HG03575 (cell line): ENCODE measurements around the gene GAL3ST1.
"Not testable (repeated sequence)": the region's sequence is repeated elsewhere in the genome, so short reads cannot be mapped to it uniquely, and the experiment has no call there.

Experiments used
- ATAC-seq: cut with Tn5 transposase; IDR thresholded peaks from one replicate; pipeline ENCODE4 v1.9.1; 2021; ENCODE audit not compliant: unreplicated experiment, insufficient number of reproducible peaks, low FRiP score; ENCODE audit errors: extremely low read depth

The GAL3ST1 gene

DNA sequence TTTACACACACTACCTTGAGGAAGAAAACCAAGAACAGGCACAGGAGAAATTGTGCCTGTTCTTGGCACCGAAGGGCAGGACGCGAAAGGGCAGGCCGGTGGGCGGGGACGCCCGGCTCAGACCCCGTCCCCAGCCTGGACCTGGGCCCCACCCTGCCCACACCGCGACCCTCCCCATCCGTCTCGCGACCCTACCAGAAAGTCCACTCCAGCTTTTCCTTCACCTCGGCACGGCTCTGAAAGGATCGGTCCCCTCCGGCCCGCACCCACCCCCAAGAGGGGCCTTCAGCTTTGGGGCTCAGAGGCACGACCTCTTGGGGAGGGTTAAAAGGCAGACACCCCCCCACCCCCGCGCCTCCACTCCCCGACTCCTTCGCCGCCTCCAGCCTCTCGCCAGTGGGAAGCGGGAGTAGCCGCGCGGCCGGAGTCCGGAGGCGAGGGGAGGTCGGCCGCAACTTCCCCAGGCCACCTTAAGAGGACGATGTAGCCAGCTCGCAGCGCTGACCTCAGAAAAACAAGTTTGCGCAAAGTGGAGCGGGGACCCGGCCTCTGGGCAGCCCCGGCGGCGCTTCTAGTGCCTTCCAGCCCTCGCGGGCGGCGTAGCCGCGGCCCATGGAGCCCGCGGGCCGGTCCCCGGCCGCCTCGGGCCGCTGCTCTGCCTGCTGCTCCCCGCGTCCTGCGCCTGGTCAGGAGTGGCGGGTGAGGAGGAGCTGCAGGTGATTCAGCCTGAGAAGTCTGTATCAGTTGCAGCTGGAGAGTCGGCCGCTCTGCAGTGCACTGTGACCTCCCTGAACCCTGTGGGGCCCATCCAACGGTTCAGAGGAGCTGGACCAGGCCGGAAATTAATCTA lies 32.3 kb downstream of the GAL3ST1 start:
- ATAC-seq = no peak

DNA sequence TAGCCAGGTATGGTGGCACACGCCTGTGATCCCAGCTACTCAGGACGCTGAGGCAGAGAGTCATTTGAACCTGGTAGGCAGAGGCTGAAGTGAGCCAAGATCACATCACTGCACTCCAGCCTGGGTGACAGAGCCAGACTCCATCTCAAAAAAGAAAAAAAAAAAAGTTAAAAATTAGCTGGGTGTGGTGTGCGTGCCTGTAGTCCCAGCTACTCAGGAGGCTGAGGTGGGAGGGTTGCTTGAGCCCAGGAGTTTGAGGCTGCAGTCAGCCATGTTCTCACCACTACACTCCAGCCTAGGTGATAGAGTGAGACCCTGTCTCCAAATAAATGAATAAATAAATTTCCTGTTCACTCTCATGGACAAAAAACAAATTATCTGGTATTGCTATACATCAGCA lies 33.0 kb downstream of the GAL3ST1 start:
- not testable (repeated sequence) for ATAC-seq

DNA sequence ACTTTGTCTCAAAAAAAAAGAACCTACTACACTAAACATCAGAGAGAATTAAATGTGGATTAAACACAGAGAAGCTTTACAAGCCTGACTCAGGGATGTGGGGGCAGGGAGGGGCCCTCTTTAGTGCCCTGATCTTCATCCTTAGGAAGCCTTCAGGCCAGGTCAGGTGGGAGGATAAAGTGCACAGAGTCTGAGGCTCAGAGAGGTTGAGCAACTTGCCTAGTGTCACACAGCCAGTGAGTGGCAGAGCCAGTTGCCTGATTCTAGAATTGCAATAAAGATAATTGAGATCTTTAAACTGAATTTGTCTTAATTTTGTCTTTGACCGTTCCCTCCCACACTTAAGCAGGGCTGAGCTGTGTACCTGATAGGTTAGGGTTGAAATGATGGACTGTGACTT lies 35.1 kb downstream of the GAL3ST1 start:
- ATAC-seq = no peak

GRCh38 chr22:30538280-30538679 lies 36.2 kb downstream of the GAL3ST1 start:
- no peak for ATAC-seq

DNA sequence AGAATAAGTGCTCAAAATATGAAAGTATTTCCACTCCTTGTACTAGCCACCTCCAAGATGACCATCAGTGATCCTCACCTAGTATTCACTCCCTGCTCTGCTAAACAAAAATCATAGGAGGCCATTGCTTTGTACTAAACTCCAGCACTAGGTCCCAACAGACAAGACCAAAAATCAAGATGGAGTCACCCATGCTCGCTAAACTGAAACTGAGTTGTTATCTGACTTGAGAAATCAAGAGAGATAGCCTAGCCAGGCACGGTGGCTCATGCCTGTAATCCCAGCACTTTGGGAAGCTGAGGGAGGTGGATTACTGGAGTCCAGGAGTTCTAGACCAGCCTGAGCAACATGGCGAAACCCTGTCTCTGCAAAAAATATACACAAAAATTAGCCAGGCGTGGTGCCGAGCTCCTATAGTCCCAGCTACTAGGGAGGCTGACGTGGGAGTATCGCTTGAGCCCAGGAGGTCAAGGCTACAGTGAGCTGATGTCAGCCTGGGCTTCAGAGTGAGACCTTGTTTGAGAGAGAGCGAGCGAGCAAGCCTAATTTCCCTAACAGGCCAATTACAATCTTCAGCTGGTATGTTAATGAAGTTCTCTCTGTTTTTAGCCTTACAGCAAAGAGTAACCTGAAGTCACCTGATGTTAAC lies 37.3 kb downstream of the GAL3ST1 start:
- ATAC-seq = no peak

- ATAC-seq = no peak
These were observed 39.3 kb downstream of the GAL3ST1 start for GRCh38 chr22:30535182-30535581.

GRCh38 chr22:30531651-30532608 lies 42.5 kb downstream of the GAL3ST1 start:
- ATAC-seq = no peak

GRCh38 chr22:30526656-30527055 lies 47.8 kb downstream of the GAL3ST1 start:
- ATAC-seq = no peak

DNA sequence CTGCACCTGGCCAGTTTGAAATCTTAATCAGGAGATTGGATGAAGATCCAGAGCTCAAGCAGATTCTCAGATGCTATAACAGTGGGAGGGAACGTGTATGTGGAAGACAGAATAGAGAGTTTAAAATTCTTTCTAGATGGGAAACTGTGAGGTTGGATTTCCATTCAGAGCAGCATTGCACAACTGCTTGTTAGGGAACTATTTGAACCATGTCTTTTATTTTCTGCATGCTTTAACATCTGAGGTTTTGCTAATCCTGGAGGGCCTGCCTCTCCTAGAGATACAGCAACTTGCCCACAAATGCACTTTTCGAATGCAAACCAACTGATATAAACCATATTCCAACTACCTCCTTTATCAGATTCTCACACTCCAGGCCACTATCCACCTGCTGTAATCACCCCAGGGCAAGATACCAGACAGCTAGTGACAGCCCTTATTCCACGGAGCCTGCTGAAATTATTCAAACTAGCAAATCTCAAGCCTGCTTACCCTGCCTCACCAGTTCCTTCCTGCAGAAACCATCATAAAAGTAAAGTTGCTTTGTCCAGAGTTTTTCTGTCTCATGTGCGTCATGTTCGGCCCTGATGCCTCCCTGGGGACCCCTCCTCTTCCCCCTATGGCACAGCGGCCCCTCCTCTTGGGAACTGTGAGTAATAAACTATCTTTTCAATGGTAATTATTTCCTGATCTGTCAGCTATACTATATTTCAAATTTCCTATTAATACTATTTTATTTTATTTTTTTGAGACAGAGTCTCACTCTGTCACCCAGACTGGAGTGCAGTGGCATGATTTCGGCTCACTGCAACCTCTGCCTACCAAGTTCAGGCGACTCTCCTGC lies 50.6 kb downstream of the GAL3ST1 start:
- ATAC-seq = no peak

DNA sequence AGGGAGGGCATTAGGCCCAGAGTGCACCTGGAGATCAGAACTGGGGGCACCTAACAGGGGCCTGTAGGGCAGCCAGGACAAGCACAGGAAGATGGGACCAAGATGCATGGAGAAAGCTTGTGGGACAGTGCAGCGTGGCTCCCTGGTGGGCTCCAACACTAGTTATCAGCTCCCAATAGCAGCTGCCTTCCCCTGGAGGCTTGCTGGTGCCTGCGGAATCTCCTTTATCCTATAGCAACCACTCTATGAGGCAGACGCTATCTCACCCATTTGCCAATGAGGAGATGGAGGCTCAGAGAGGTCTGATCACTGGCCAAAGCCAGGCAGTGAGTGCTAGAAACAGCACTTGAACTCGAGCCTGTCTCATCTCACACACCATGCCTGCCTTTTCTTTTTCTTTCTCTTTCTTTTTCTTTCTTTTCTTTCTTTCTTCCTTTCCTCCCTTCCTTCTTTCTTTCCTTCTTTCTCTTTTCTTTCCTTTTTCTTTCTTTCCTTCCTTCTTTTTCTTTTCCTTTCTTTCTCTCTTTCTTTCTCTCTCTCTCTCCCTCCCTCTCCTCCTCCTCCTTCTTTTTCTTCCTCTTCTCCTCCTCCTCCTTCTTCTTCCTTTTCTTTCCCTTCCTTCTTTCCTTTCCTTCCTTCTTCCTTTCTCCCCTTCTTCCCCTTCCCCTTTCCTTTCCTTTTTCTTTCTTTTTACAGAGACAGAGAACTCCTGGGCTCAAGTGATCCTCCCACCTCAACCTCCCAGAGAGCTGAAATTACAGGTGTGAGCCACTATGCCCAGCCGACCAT lies 52.9 kb downstream of the GAL3ST1 start:
- no peak for ATAC-seq

DNA sequence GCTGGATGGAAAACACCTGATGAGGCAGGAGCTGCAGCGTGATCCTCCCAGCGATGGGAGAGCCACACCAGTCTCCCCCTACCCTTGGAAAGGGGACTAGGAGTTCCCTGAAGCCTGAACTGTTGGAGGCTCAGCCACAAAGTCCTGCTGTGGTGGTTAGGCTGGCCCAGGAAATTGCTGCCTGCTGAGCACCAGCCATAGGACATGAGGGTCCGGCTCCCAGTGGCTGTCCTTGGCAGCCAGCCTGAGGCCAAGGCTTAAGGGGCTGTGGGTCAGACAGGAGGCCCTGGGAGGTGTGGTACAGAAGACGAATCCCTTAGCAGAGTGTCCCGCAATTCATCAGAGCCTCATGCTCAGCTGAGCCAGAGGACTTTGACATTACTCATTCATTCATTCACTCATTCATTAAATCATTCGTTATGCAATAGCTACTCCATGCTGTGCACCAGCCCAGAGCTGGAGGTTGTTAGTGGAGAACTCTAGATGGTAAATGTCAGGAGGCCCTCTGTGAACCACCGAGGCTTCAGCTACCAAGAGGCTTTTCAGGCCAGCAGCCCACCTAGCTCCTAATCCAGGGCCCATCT lies 54.5 kb downstream of the GAL3ST1 start:
- ATAC-seq = no peak

GRCh38 chr22:30516731-30517130 lies 57.7 kb downstream of the GAL3ST1 start:
- no peak for ATAC-seq

DNA sequence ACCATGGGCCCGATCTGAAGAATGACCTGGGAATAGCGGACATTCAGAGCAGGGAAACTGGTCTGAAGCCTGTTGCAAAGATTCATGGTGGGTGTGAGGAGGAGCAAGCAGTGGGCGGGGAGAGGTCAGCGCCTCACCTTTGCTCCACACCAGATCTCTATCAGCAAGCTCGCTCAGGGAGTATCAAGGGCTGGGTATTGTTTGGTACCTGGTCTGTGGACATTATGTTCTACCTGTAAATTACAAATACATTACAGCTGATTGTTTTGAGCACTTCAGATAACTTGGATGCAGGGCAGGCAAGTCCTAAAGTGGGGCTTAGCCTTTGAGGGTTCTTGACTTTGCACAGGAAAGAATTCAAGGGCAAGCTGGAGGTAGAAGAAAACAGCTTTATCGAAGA lies 58.2 kb downstream of the GAL3ST1 start:
- no peak for ATAC-seq

DNA sequence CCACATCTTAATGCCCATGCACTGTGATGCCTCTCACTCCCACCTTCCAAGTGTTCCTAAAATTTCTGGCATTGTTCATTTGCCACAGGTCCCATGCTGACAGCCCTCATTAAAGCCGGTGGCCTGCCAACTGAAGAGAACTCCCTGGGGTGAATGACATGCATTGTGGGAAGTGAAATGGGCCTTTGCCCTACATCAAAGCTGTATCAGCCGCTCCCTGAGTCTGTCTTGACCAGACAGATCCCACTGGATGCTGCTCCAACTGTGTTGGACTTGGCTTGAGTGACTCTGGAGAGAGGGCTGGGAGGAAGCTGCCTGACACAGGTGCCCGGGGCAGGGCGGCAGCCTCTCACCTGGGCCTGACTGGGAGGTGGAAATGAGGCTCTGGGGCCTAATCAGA lies 60.2 kb downstream of the GAL3ST1 start:
- ATAC-seq = no peak

DNA sequence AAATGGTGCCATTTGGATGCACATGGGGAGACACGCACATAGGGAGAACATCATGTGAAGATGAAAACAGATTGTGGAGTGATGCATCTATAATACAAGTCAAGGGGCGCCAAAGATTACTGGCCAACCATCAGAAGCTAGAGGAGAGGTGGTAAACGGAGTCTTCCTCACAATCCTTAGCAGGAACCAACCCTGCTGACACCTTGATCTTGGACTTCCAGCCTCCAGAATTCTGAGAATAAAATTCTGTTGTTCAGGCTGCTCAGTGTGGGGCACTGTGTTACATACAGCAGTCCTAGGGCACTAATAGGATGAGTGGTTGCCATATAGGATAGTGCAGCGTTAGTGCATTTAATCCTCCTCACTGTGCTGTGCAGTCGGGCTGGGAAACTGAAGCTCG lies 61.0 kb downstream of the GAL3ST1 start:
- ATAC-seq = no peak

DNA sequence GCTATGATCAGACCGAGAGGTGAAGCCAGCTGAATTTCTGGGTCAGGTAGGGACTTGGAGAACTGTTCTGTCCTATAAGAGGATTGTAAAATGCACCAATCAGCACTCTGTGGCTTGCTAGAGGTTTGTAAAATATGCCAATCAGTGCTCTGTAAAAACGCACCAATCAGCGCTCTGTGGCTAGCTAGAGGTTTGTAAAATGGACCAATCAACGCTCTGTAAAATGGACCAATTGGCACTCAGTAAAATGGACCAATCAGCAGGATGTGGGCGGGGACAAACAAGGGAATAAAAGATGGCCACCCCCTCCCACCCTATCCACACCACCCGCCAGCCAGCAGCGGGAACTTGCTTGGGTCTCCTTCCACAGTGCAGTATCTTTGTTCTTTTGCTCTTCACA lies 62.6 kb downstream of the GAL3ST1 start:
- no peak for ATAC-seq

DNA sequence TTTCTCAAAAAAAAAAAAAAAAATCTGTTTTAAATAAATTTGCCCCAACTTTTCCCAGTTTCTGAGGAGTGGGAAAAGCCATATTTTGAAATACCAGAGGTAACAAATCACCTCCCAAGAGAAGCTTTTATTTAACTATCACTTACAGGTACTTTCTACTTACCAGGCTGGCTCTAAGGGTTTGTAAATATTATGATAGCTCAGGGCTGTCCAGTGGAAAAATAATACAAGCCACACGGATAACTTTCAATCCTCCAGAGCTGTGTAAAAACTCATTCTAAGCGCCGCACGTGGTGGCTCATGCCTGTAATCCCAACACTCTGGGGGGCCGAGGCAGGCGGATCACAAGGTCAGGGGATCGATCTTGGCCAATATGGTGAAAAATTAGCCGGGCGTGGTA lies 63.4 kb downstream of the GAL3ST1 start:
- ATAC-seq = no peak

DNA sequence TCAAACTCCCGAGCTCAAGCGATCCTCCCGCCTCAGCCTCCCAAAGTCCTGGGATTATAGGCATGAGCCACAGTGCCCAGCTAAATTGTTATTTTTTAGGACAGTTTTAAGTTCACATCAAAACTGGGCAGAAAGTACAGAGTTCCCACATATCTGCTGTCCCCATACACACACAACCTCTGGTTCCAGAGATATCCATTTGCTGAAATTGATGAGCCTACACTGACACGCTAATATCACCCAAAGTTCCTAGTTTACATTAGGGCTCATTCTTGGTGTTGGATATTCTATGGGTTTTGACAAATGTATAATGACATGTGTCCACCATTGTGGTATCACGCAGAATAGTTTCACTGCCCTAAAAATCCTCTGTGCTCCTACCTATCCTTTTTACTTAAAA lies 66.2 kb downstream of the GAL3ST1 start:
- no peak for ATAC-seq
